Breast epithelium (tissue), 4 donors: Measurements from ENCODE around the gene TXNDC16. TPM values are rescaled to one million over a fixed set of nuclear protein-coding genes. Genes with fewer than 3 reads are reported as not detected.
"Not testable (repeated sequence)": the region's sequence is repeated elsewhere in the genome, so short reads cannot be mapped to it uniquely, and the experiment has no call there.

Source experiments
- DNase-seq, 2 donors: peaks; one replicate each; pipeline ENCODE4 v3.0.0-alpha.2; 2019; ENCODE audit warnings: low spot score in 2 of 2
- H3K27ac ChIP-seq, 2 donors: fragments of 200-600 bp; sonication (generic) in 1 of 2; one replicate each; pipeline ENCODE4 v1.5.1; 2016 to 2019; ENCODE audit warnings: mild to moderate bottlenecking in 1 of 2
- H3K27me3 ChIP-seq, 2 donors: fragments of 200-600 bp; sonication (generic) in 1 of 2; one replicate each; pipeline versions ENCODE4 v1.5.1 to v1.6.0; 2017 to 2019; ENCODE audit warnings: control low read depth in 1 of 2, mild to moderate bottlenecking in 1 of 2
- H3K36me3 ChIP-seq: fragments of 200-600 bp; one replicate; pipeline ENCODE4 v1.5.1; 2019
- H3K4me1 ChIP-seq, 2 donors: fragments of 200-600 bp; sonication (generic); one replicate each; pipeline ENCODE4 v1.5.1; 2016 to 2019; ENCODE audit warnings: control low read depth in 1 of 2
- H3K4me3 ChIP-seq, 3 donors: fragments of 200-600 bp; sonication (generic); 1 replicate in 2 of 3; 2 replicates in 1 of 3; pipeline ENCODE4 v1.5.1; 2016 to 2019; ENCODE audit warnings: mild to moderate bottlenecking in 3 of 3, moderate library complexity in 2 of 3
- H3K9me3 ChIP-seq, 2 donors: fragments of 200-600 bp; sonication (generic) in 1 of 2; one replicate each; pipeline ENCODE4 v1.5.1; 2016 to 2019; ENCODE audit warnings: control low read depth in 1 of 2
- POLR2A ChIP-seq: fragments of 450-650 bp; IDR thresholded peaks from one replicate; pipeline ENCODE4 v1.6.1; 2016; ENCODE audit warnings: antibody characterized with exemption, mild to moderate bottlenecking, moderate library complexity
- POLR2AphosphoS5 ChIP-seq, 3 donors: sonication (generic); formaldehyde crosslinking; IDR thresholded peaks; one replicate each; pipeline ENCODE4 v1.6.1; 2017; ENCODE audit warnings: antibody characterized with exemption in 3 of 3
- intact Hi-C: fragments of 100-400 bp; cut with DNase I; formaldehyde crosslinking; loops from one replicate; pipeline ENCODE4 v1.15.1; 2023; ENCODE audit warnings: low total_unique reads
- total RNA-seq, 3 donors: library from RNA; depleted of rRNA; stranded (reverse); fragments of >200 nt; gene quantifications; one replicate each; pipeline ENCODE4 v1.1.0, GENCODE V29; 2016
- TF ChIP-seq, protein P1 (sequence below), 3 donors: fragments of 450-650 bp; IDR thresholded peaks; one replicate each; pipeline ENCODE4 v1.5.1; 2016 to 2017; ENCODE audit warnings: antibody characterized with exemption in 3 of 3, mild to moderate bottlenecking in 3 of 3, moderate library complexity in 3 of 3

The TXNDC16 gene
- total RNA-seq, 3 donors from 2014 or later: 11.5 to 18.3 (median 13.1) TPM

DNA sequence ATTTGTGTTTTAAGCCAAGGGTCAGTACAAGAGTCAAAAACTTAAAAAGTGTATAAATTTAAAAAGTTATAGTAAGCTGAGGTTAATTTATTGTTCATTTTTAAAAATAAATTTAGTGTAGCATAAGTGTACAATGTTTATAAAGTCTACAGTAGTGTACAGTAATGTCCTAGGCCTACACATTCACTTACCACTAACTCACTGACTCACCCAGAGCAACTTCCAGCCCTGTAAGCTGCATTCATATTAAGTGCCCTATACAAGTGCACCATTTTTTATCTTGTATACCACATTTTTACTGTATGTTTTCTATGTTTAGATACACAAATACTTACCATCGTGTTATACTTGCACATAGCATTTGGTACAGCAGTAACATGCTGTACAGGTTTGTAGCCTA, 38.0 kb upstream of the TXNDC16 start:
- no peak overlapping the region for H3K27ac ChIP-seq
- TF ChIP-seq POLR2A: no peak
- TF ChIP-seq, protein P1, sequence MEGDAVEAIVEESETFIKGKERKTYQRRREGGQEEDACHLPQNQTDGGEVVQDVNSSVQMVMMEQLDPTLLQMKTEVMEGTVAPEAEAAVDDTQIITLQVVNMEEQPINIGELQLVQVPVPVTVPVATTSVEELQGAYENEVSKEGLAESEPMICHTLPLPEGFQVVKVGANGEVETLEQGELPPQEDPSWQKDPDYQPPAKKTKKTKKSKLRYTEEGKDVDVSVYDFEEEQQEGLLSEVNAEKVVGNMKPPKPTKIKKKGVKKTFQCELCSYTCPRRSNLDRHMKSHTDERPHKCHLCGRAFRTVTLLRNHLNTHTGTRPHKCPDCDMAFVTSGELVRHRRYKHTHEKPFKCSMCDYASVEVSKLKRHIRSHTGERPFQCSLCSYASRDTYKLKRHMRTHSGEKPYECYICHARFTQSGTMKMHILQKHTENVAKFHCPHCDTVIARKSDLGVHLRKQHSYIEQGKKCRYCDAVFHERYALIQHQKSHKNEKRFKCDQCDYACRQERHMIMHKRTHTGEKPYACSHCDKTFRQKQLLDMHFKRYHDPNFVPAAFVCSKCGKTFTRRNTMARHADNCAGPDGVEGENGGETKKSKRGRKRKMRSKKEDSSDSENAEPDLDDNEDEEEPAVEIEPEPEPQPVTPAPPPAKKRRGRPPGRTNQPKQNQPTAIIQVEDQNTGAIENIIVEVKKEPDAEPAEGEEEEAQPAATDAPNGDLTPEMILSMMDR (IDR thresholded peaks at IDR 0.05): no peak
- TF ChIP-seq POLR2AphosphoS5 (IDR thresholded peaks at IDR 0.05): no peak
- peaks cover 4 to 7% of the 10 kb centered on the region in 2 donors for H3K9me3 ChIP-seq
- H3K4me1 ChIP-seq: no peaks in the 10 kb centered on the region
- H3K27me3 ChIP-seq: no peaks in the 10 kb centered on the region
- intact Hi-C loops: no loop called here
- H3K36me3 ChIP-seq: no peaks in the 10 kb centered on the region
- H3K4me3 ChIP-seq: no peak overlapping the region
- no peak for DNase-seq

DNA sequence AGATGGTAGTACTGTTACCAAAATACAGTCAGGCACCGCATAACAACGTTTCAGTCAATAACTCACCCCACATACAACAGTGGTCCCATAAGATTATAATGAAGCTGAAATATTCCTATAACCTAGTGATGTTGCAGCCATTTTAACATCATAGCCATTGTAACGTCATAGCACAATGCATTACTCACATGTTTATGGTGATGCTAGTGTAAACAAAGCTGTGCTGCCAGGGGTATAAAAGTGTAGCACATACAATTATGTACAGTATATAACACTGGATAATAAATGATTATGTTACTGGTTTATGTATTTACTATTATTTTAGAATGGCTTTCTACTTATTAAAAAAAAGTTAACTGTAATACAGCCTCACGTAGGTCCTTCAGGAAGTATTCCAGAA, 37.3 kb upstream of the TXNDC16 start:
- H3K4me1 ChIP-seq: no peaks in the 10 kb centered on the region
- H3K36me3 ChIP-seq: no peaks in the 10 kb centered on the region
- H3K27ac ChIP-seq: no peak overlapping the region
- intact Hi-C loops: no loop called here
- no peak for DNase-seq
- peaks cover 4 to 6% of the 10 kb centered on the region in 2 donors for H3K9me3 ChIP-seq
- H3K27me3 ChIP-seq: no peaks in the 10 kb centered on the region
- TF ChIP-seq POLR2A (no peak), POLR2AphosphoS5 (IDR thresholded peaks at IDR 0.05) (no peak)
- TF ChIP-seq, protein P1 (IDR thresholded peaks at IDR 0.05): no peak
- H3K4me3 ChIP-seq: no peak overlapping the region

DNA sequence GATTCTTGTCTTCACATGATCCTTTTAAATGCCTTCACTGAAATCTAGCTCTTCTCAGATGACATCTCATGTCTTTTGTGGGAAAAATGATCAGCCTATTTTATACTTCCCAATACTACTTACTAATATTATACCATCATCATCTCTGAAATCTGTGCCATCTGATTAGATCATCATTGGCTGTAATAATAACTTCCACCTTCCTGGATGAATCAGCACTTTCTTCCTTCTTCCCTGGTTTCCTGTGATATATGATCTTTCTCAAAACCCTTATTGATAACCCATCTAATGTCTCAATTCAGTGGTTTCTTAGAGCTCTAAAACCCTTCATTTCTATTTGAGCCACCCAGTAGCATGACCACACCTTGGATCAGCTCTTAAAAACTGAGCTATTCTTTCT, 31.2 kb upstream of the TXNDC16 start:
- Histone ChIP-seq H3K4me3 (no peak overlapping the region), H3K9me3 (no peaks in the 10 kb centered on the region), H3K36me3 (no peaks in the 10 kb centered on the region), H3K27me3 (no peaks in the 10 kb centered on the region), H3K4me1 (no peaks in the 10 kb centered on the region), H3K27ac (no peak overlapping the region)
- intact Hi-C loops: no loop called here
- DNase-seq: no peak
- TF ChIP-seq, protein P1 (IDR thresholded peaks at IDR 0.05): no peak
- TF ChIP-seq POLR2AphosphoS5 (IDR thresholded peaks at IDR 0.05) (no peak), POLR2A (no peak)

DNA sequence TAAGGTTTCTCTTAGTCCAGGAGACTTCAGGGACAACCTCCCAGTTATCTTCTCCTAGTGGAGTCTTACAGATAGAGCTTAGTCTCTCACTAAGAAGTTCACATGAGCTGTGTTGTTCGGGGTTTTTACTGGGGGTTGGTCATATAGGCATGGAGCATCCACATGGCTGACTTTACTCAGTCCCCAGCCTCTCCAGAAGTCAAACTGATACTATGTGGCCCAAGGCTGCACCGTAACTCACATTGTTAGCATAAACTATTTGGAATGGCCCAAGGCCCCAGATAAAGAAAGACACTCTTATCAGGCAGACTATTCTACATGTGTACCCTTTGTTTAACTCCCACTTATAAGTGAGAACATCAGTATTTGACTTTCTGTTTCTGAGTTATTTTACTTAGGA, 23.6 kb upstream of the TXNDC16 start:
- H3K4me3 ChIP-seq: no peak overlapping the region
- intact Hi-C loops: no loop called here
- no peak for DNase-seq
- peaks cover 17 to 22% of the 10 kb centered on the region in 2 donors for H3K9me3 ChIP-seq
- no peaks in the 10 kb centered on the region for H3K4me1 ChIP-seq
- TF ChIP-seq, protein P1 (IDR thresholded peaks at IDR 0.05): no peak
- no peak for TF ChIP-seq POLR2A
- no peak for TF ChIP-seq POLR2AphosphoS5 (IDR thresholded peaks at IDR 0.05)
- H3K36me3 ChIP-seq: no peaks in the 10 kb centered on the region
- H3K27me3 ChIP-seq: no peaks in the 10 kb centered on the region
- no peak overlapping the region for H3K27ac ChIP-seq

DNA sequence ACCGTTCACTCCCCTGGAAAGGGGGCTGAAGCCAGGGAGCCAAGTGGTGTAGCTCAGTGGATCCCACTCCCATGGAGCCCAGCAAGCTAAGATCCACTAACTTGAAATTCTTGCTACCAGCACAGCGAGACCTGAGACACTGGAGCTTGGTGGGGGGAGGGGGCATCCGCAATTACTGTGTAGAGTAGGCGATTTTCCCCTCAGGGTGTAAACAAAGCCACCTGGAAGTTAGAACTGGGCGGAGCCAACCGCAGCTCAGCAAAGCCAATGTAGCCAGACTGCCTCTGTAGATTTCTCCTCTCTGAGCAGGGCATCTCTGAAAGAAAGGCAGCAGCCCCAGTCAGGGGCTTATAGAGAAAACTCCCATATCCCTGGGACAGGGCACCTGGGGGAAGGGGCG, 16.1 kb upstream of the TXNDC16 start:
- H3K27me3 ChIP-seq, H3K4me3 ChIP-seq, H3K27ac ChIP-seq, H3K4me1 ChIP-seq, intact Hi-C loops, DNase-seq, H3K36me3 ChIP-seq: not testable (repeated sequence)
- peaks cover 30 to 39% of the 10 kb centered on the region in 2 donors for H3K9me3 ChIP-seq

DNA sequence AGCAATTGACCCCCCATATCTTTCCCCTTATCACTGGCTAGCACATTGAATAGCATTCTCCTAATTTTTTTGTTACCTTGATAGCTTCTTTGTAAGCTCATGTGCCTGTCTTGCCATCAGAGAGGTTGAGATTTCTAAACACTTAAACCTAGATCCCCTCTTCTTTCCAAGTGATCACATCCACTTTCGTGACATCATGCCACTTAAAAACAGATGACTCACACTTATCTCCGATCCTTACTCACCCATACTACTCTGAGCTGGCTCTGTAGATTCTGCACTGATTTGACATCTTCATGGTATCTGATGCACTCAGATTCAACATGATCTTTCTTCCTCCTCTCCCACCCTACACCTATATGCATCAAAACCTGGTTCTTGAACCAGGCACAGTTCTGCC, 10.8 kb upstream of the TXNDC16 start:
- Histone ChIP-seq H3K4me1 (no peaks in the 10 kb centered on the region), H3K27me3 (no peaks in the 10 kb centered on the region), H3K27ac (no peak overlapping the region), H3K9me3 (peaks cover 0 to 10% of the 10 kb centered on the region in 2 donors), H3K36me3 (no peaks in the 10 kb centered on the region), H3K4me3 (no peak overlapping the region)
- TF ChIP-seq, protein P1 (IDR thresholded peaks at IDR 0.05): no peak
- TF ChIP-seq POLR2AphosphoS5 (IDR thresholded peaks at IDR 0.05) (no peak), POLR2A (no peak)
- DNase-seq: no peak
- intact Hi-C loops: no loop called here
